Body of pancreas (tissue), 4 donors: ENCODE measurements around the gene EIF4H. TPM values are rescaled to one million over a fixed set of nuclear protein-coding genes. Genes with fewer than 3 reads are reported as not detected.

ENCODE experiments used
- ATAC-seq: fragments of 150-250 bp; one replicate; pipeline ENCODE4 v1.9.1; 2016
- DNase-seq, 4 donors: peaks; one replicate each; pipeline ENCODE4 v3.0.0-alpha.2; 2019
- H3K27ac ChIP-seq, 4 donors: fragments of 200-600 bp; sonication (generic); 1 replicate in 3 of 4; 2 replicates in 1 of 4; pipeline versions ENCODE4 v1.5.1 to v1.6.1; 2016 to 2019; ENCODE audit warnings: mild to moderate bottlenecking in 1 of 4, mixed read lengths in 1 of 4, moderate library complexity in 1 of 4
- H3K27me3 ChIP-seq, 2 donors: fragments of 200-600 bp; sonication (generic); one replicate each; pipeline ENCODE4 v1.6.0; 2016; ENCODE audit warnings: mild to moderate bottlenecking in 1 of 2
- H3K36me3 ChIP-seq, 2 donors: fragments of 200-600 bp; sonication (generic); replicated peaks in 1 of 2; 2 replicates each; pipeline ENCODE4 v1.5.1; 2016; ENCODE audit warnings: low read depth in 2 of 2; ENCODE audit not compliant: insufficient read depth in 1 of 2
- H3K4me1 ChIP-seq: fragments of 200-600 bp; sonication (generic); one replicate; pipeline ENCODE4 v1.6.0; 2016
- H3K4me3 ChIP-seq, 2 donors: fragments of 200-600 bp; sonication (generic); 1 replicate in 1 of 2; 2 replicates in 1 of 2; pipeline ENCODE4 v1.5.1; 2016 to 2019
- H3K9me3 ChIP-seq, 3 donors: fragments of 200-600 bp; sonication (generic); 1 replicate in 2 of 3; 2 replicates in 1 of 3; pipeline ENCODE4 v1.5.1; 2016
- POLR2A ChIP-seq, 3 donors: fragments of 450-650 bp; IDR thresholded peaks; one replicate each; pipeline ENCODE4 v1.6.1; 2016; ENCODE audit warnings: antibody characterized with exemption in 3 of 3, mild to moderate bottlenecking in 2 of 3
- WGBS, 2 donors: methylation state at CpG; one replicate each; pipeline ENCODE4 v1.1.5; 2017; 5-methylcytosine and 5-hydroxymethylcytosine counted together
- intact Hi-C: fragments of 100-400 bp; cut with DNase I; formaldehyde crosslinking; loops from one replicate; pipeline ENCODE4 v1.15.1; 2023
- total RNA-seq, 2 donors: library from RNA; depleted of rRNA; stranded (reverse); fragments of >200 nt; gene quantifications; one replicate each; pipeline ENCODE4 v1.1.0, GENCODE V29; 2016
- TF ChIP-seq, protein P1 (sequence below), 7 experiments: fragments of 450-650 bp in 4 of 7; fragments of 200-600 bp in 3 of 7; sonication (generic) in 3 of 7; IDR thresholded peaks; one replicate each; pipeline ENCODE4 v1.5.1; 2016 to 2019; ENCODE audit warnings: antibody characterized with exemption in 7 of 7

EIF4H gene
- total RNA-seq, 2 donors from 2014 or later, result 107 to 163 TPM

DNA sequence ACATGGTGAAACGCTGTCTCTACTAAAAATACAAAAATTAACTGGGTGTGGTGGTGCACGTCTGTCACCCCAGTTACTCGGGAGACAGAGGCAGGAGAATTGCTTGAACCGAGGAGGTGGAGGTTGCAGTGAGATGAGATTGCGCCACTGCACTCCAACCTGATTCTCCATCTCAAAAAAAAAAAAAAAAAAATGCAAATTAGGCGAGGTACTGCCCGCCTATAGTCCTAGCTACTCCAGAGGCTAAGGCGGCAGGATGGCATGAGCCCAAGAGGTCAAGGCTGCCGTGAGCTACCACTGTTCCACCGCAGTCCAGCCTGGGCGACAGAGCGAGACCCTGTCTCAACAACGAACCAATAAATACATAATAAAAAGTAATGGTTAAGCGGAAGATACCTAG lies 1.1 kb upstream of the EIF4H start:
- no peaks in the 10 kb centered on the region for H3K27me3 ChIP-seq
- WGBS, 2 donors, result 28 to 37% methylated on average over 14 of the region's 14 CpGs
- peak; percentile 18 to 34 (median 25) for DNase-seq
- no peak overlapping the region for H3K4me3 ChIP-seq
- no peaks in the 10 kb centered on the region for H3K36me3 ChIP-seq
- intact Hi-C loops, result no loop called here
- no peak for ATAC-seq
- TF ChIP-seq, protein P1, sequence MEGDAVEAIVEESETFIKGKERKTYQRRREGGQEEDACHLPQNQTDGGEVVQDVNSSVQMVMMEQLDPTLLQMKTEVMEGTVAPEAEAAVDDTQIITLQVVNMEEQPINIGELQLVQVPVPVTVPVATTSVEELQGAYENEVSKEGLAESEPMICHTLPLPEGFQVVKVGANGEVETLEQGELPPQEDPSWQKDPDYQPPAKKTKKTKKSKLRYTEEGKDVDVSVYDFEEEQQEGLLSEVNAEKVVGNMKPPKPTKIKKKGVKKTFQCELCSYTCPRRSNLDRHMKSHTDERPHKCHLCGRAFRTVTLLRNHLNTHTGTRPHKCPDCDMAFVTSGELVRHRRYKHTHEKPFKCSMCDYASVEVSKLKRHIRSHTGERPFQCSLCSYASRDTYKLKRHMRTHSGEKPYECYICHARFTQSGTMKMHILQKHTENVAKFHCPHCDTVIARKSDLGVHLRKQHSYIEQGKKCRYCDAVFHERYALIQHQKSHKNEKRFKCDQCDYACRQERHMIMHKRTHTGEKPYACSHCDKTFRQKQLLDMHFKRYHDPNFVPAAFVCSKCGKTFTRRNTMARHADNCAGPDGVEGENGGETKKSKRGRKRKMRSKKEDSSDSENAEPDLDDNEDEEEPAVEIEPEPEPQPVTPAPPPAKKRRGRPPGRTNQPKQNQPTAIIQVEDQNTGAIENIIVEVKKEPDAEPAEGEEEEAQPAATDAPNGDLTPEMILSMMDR (IDR thresholded peaks at IDR 0.05), result no peak
- no peak for TF ChIP-seq POLR2A (IDR thresholded peaks at IDR 0.05)
- no peaks in the 10 kb centered on the region for H3K9me3 ChIP-seq
- H3K27ac ChIP-seq, result peak overlapping the region; percentile 86 to 98 (median 96)
- H3K4me1 ChIP-seq, result peaks cover 47% of the 10 kb centered on the region

DNA sequence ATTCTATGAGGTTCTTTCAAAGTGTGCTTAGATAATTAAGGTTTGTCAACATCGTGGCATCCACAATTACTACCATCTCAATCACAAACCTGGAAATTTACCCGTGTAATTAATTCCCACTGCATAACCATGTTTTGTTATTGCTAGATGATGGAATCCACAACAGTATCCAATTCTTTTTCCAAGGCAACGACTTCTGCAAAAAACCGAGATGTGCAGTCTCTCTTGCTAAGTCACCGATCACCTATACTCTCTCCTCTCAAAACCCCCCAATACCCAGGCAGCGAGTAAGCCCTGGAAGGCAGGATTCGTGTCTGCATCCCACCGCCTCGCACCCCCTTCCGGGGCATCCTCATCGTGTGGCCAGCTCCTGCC lies 678 bp upstream of the EIF4H start:
- DNase-seq, result no peak
- TF ChIP-seq, protein P1 (IDR thresholded peaks at IDR 0.05), result no peak
- TF ChIP-seq POLR2A (IDR thresholded peaks at IDR 0.05), result no peak
- Histone ChIP-seq H3K4me1 (peaks cover 51% of the 10 kb centered on the region), H3K36me3 (no peaks in the 10 kb centered on the region), H3K9me3 (no peaks in the 10 kb centered on the region), H3K27ac (peak overlapping the region; percentile 86 to 98 (median 96)), H3K27me3 (no peaks in the 10 kb centered on the region), H3K4me3 (peak overlapping the region in 1 of 2 donors; percentile 30)
- ATAC-seq, result no peak
- intact Hi-C loops, result no loop called here
- WGBS, 2 donors, result 1 to 3% methylated on average over 9 to 11 of the region's 11 CpGs

DNA sequence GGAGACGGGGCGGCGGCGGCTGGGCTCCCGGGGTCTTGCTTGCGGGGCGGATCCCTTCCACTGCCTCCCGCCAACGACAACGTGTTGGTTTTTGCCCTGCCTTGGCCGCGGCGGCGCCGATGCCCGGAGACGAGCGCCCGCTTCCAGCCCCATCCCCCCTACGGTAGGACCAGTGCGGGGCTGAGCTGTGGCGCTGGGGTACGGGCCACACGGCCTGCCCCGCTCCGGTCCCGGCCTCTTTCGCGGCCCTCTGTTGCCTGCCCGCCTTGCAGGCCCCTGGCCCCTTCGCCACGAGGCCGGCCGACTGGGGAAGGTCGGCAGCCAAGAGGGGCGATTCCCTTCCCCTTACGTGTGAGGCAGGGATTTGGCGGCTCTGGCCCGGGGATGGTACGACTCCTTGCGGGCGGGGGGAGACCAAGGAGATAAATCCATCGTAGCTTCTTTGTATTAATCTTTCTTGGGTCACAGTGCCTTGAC lies 488 bp downstream of the EIF4H start:
- ATAC-seq, result peak; percentile 12
- Histone ChIP-seq H3K4me1 (peaks cover 62% of the 10 kb centered on the region), H3K36me3 (no peaks in the 10 kb centered on the region), H3K27me3 (no peaks in the 10 kb centered on the region), H3K4me3 (peak overlapping the region; percentile 86 to 95), H3K27ac (peak overlapping the region; percentile 86 to 98 (median 96)), H3K9me3 (no peaks in the 10 kb centered on the region)
- intact Hi-C loops, result no loop called here
- 0% methylated on average over 29 to 33 of the region's 43 CpGs for WGBS, 2 donors
- peak; percentile 36 to 58 (median 42) for DNase-seq
- TF ChIP-seq, protein P1 (IDR thresholded peaks at IDR 0.05), result no peak
- no peak for TF ChIP-seq POLR2A (IDR thresholded peaks at IDR 0.05)

DNA sequence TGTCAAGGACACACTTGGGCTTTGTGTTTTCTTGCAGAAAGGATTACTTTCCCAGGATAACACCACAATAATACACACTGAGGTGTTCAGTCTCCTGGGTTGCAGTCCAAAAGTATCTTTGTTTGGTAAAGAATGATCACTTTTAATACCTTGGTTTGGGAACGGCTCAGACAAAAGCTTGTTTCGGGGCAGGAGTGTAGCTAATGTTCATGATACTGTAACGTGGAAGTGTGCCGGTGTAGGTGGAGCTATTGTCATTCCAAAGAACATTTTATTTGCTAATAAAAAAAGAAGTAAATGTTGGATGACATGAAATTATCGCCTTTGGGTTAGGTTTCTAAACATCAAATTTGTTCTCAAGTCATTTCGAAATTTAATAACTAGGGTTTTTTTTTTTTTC lies 1.2 kb downstream of the EIF4H start:
- TF ChIP-seq POLR2A (IDR thresholded peaks at IDR 0.05), result no peak
- TF ChIP-seq, protein P1 (IDR thresholded peaks at IDR 0.05), result no peak
- Histone ChIP-seq H3K4me1 (peaks cover 69% of the 10 kb centered on the region), H3K27ac (peak overlapping the region in 3 of 4 donors; percentile 95 to 98 (median 96)), H3K36me3 (no peaks in the 10 kb centered on the region), H3K9me3 (no peaks in the 10 kb centered on the region), H3K27me3 (no peaks in the 10 kb centered on the region), H3K4me3 (peak overlapping the region in 1 of 2 donors; percentile 86)
- peak in 1 of 4 donors; percentile 29 for DNase-seq
- intact Hi-C loops, result no loop called here
- no peak for ATAC-seq
- WGBS, 2 donors, result 2 to 3% methylated on average over 6 of the region's 6 CpGs

DNA sequence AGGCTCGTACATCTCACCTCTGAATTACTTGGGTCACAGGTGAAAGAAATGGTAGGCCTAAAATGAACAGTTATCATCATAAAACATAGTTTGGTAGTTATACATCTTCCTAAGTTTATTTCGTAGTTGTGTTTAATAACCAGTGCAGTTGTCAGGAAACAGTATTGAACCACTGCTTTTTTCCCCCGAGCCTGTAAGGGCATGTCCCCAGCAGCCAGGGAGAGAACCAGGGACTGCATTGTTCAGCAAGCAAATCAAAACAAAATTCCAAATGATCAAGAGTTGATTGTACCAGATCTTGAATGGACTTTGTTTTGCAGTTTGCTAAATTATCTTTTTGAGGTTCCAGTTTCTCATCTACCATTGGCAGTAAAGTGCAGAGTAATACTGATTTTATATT lies 2.4 kb downstream of the EIF4H start:
- intact Hi-C loops, result no loop called here
- WGBS, 2 donors, result 23 to 40% methylated on average over 3 of the region's 3 CpGs
- TF ChIP-seq POLR2A (IDR thresholded peaks at IDR 0.05), result no peak
- TF ChIP-seq, protein P1 (IDR thresholded peaks at IDR 0.05), result no peak

More for the DNA sequence above, 2.4 kb downstream of the EIF4H start:
- Histone ChIP-seq H3K27me3 (no peaks in the 10 kb centered on the region), H3K9me3 (no peaks in the 10 kb centered on the region), H3K36me3 (no peaks in the 10 kb centered on the region), H3K4me3 (no peak overlapping the region), H3K27ac (no peak overlapping the region), H3K4me1 (peaks cover 79% of the 10 kb centered on the region)
- DNase-seq (no peak), ATAC-seq (no peak)
